Activated CD8-positive, alpha-beta memory T cell treated with anti-CD3 and anti-CD28 coated beads, Interleukin-2, amount 50 U/mL, for 24 hours (primary cell): ENCODE results near the gene RIBC1.
"Not testable (repeated sequence)": the region's sequence is repeated elsewhere in the genome, so short reads cannot be mapped to it uniquely, and the experiment has no call there.

Experiments used
- DNase-seq: peaks from one replicate; pipeline ENCODE4 v3.0.0-alpha.2; 2020; ENCODE audit errors: extremely low read depth

Gene RIBC1

GRCh38 chrX:53435997-53436396, 13.3 kb downstream of the RIBC1 start:
- peak; percentile 19 for DNase-seq

DNA sequence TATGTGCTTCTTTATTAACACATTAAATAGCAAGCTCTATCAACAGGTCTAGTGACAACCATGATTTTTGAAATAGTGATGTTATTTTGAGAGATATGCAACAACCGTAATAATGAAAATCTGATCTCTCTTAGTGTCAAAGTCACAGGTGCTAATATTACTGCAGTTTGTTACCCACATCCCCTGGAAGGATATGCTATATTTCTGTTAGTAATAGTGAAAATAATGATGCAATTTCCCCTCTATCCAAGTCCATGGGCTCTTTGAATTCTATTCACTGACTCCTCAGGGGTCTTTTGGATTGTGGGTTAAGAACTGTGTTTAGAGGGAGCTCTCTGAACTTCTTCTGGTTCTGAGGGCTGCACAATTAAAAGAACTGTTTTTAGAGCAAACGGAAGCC, 14.5 kb downstream of the RIBC1 start:
- no peak for DNase-seq

DNA sequence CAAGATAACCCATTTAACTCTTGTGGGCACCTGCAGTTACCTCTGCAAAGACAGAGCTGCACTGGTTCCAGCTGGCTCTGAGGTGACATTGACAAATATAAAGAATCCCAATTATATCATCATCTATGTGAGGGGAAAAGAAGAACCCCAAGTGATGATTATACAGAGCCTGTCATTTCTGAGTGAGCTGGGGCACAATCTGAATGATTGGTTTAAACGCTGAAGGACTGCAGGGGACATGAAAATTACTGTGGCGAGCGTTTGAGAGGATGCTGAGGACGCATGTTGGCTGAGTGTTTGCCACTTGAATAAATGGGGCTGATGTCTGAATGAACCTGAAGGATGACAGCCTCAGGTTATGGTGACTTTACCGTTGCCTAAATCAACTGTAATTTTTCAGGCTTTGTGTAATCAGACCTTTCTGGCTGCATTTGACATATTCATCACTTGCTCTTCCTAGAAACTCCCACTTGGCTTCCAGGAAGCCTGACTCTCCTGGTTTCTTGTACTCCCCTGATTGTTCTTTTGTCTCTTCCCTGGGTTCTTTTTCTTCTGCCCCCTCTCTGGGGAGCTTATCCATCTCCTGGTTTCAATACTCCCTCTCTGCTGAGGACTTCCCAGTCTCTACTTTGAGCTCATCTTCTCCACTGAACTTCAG, 15.6 kb downstream of the RIBC1 start:
- no peak for DNase-seq

DNA sequence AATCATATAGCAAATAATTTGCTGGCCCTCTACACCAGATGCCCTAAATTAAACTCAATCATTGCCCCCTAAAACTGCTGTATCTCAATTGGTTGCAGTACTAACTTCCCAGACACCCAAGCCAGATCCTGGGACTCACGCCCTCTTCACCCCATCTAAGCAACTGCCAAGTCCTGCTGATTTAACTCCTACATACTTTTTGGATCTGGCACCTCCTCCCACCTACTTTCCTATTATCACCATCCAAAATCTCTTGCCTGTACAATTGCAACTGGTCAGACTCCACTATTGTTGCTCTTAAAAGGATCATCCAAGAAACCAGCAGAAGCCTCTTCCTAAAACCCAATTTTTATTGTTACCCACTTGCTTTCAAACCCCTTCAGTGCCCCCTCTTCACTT, 16.2 kb downstream of the RIBC1 start:
- DNase-seq: no peak

DNA sequence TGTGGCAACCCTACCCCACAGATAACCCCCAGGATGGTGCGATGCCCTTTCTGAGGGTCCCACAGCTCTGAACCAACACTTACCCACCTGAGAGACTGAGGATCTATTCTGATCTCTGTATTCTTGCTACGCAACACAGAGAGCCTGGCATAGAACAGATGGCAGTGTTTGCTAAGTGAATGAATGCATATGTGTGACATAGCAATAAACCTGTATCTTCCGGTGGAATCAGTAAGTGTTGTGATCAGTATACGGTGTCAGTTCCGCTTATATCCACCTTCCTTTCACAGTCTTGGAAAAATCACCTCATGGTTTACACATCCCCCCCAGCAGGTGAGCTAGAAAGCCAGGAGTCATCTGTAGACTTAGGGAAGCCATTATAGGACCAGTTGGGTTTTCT, 17.4 kb downstream of the RIBC1 start:
- no peak for DNase-seq

DNA sequence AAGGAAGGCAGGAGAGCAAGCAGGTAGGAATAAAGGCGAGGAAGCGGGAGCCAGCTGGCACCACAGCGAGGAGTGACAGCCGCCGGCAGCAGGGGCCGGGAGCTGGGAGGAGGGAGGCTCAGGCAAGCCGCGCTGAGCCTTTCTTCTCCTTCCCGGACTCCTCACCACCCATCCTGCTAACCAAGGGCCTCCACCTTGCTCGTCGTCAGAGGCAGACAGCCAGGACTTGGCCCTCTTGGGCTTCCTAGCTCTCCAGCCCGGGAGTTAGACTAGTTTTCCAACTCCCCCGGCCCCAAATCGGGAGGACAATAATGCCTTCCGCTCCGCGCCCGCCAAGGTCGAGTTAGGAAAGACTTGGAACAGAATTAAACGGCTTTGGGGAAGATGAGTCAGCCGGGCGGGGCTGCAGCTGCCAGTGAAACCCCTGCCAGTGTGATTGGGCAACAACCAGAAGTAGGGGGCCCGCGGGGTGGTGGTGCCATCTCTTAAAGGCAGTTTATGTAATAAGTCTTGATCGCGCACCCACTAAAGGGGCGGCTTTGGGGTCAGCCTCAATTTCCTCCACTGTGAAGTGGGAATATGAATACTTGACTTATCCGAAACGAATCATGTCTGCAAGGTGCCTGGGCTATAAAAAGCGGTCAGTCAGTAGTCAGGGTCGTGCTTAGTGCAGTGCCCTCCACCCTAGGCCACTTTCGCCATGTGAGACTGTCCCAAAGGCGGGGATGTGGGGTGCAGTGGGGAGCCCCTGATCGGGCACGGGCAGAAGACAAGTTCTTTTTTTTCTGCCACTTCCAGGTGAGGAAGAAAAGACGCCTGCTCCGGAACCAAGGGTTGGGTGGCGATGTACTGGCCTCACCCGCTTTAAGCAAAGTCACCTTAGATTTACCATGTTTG, 18.2 kb downstream of the RIBC1 start:
- no peak for DNase-seq

GRCh38 chrX:53441531-53442321, 19.1 kb downstream of the RIBC1 start:
- peak; percentile 27 for DNase-seq

- DNase-seq: no peak
Measured at GRCh38 chrX:53442322-53442631, 19.6 kb downstream of the RIBC1 start.

GRCh38 chrX:53445977-53446376, 23.3 kb downstream of the RIBC1 start:
- no peak for DNase-seq

DNA sequence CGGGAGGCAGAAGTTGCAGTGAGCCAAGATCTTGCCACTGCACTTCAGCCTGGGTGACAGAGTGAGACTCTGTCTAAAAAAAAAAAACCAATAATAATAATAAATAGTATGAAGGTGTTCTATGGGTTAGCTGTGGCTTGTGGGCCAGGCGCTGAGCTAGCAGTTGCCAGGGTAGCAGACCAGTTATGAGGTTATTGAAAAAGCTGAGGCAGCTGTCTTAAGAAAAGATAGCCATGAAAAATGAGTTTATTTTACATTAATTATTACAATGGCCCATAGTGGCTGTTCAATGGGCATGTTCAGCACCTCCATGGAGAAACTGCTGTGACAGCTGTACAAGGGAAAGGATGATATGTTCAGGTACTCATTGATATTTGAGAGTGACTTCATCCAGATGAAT, 24.8 kb downstream of the RIBC1 start:
- DNase-seq: no peak

DNA sequence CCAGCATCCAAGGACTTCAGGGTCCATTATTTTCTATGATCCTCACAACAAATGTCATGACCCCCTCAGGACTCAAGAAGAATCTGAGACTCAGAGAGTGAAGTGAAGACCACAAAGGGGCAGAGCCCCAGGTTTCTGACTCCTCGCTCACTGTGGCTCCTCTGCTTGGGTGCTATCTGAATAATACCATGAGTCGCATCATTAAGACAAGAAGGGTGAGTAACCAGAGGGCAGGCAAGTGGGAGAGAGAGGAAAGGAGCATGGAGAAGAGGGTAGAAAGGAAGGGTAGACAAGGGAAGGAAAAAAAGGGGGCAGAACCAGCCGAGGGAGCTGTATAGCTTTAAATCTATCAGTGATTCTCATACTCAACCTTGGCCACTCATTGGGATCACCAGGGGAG, 27.0 kb downstream of the RIBC1 start:
- no peak for DNase-seq

GRCh38 chrX:53452812-53453211, 30.1 kb downstream of the RIBC1 start:
- DNase-seq: no peak

GRCh38 chrX:53456254-53456653, 33.6 kb downstream of the RIBC1 start:
- DNase-seq: no peak

DNA sequence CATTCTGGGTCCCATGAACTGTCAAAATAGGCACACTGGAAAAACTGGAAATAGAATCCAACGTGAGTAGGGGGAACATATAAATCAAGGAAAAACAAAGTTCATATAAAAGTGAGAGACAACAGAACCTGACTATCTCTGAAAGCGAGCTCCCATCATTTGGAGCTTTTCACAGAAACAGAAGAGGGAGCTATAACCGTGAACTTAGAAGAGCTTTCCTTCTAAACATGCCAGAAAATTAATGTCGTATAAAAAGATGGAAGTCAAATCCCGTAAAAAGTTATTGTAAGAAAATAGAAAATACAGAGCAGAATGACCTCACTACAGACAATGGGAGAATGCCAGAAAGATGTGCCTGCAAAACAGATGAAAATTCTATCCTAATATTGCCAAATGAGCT, 35.4 kb downstream of the RIBC1 start:
- no peak for DNase-seq

DNA sequence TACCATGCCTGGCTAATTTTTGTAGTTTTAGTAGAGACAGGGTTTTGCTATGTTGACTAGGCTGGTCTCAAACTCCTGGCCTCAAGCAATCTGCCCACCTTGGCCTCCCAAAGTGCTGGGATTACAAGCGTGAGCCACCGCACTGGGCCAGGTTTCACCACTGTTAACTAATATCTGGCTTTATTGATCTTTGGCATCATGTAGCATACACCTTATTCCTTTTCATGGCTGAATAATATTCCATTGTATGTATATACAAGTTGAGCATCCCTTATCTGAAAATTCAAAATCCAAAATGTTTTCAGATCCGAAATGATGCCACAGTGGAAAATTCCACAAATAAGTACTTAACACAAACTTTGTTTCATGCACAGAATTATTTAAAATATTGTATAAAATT, 46.0 kb downstream of the RIBC1 start:
- DNase-seq: not testable (repeated sequence)

- no peak for DNase-seq
Measured at GRCh38 chrX:53471346-53471745, 48.7 kb downstream of the RIBC1 start.

DNA sequence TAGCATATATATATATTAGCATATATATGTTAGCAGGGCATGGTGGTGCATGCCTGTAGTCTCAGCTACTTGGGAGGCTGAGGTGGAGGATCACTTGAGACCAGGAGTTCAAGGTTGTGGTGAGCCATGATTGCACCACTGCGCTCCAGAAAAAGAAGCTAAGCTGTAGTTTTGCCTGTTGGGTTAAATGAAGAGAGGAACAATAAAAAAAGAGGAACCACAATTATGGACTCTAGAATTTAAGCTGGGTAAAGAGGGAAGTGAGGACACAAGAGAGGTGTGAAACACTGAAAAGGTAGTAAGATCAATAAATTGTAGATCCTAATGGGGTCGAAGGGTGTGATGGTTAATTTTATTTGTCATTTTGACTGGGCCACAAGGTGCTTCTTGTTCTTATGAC, 52.0 kb downstream of the RIBC1 start:
- DNase-seq: no peak

DNA sequence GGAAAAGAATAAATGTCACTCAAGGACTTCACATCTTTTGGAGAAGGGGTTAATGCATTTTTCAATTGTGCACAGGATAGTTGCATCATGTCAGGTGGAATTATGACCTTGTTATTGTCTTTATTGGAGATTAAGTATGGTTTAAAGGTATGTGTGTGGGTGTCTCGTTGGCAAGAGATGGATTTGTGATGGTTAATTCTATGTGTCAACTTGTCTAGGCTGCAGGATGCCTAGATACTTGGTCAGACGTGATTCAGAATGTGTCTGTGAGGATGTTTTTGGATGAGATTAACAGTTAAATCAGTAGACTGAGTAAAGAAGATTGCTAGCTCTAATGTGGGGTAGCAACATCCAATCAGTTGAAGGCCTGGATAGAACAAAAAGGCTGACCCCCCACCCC, 53.7 kb downstream of the RIBC1 start:
- DNase-seq: no peak

DNA sequence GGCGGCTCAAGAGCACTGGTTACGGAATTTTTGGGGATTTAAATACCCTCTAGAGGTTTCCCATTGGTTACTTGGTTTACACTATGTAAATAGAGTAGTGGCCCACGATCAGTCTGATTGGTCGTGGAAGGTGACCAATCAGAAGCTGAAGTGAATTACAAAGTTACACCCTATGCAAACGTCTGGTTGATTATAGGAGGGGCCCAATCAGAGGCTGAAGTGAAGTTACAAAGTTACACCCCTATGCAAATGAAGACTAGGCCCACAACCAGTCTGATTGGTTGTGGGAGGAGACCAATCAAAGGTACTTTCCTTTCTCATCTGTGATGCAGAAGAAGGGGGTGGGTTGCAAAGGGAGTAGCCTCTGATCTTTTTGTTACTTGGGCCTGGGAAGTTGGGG, 56.6 kb downstream of the RIBC1 start:
- no peak for DNase-seq
